Hematopoietic multipotent progenitor cell (in vitro differentiated cells): Measurements from ENCODE around the gene KRTAP12-3. TPM values are rescaled to one million over a fixed set of nuclear protein-coding genes. Genes with fewer than 3 reads are reported as not detected.
"Not testable (repeated sequence)": the region's sequence is repeated elsewhere in the genome, so short reads cannot be mapped to it uniquely, and the experiment has no call there.

ENCODE experiments used
- DNase-seq, 3 donors: peaks; one replicate each; pipeline ENCODE4 v3.0.0-alpha.2; 2011 to 2015; ENCODE audit warnings: low read depth in 2 of 3, low spot score in 2 of 3
- total RNA-seq: library from RNA; depleted of rRNA; stranded (reverse); fragments of >200 nt; gene quantifications from one replicate; pipeline ENCODE4 v1.2.3, GENCODE V29; 2012

The KRTAP12-3 gene
- total RNA-seq, 1 donor: not detected

GRCh38 chr21:44627181-44627822 is 30.4 kb upstream of the KRTAP12-3 start:
- DNase-seq: not testable (repeated sequence)

- DNase-seq: not testable (repeated sequence)
These were observed 29.9 kb upstream of the KRTAP12-3 start for GRCh38 chr21:44627831-44628233.

GRCh38 chr21:44628707-44629391 is 28.9 kb upstream of the KRTAP12-3 start:
- DNase-seq: no peak

DNA sequence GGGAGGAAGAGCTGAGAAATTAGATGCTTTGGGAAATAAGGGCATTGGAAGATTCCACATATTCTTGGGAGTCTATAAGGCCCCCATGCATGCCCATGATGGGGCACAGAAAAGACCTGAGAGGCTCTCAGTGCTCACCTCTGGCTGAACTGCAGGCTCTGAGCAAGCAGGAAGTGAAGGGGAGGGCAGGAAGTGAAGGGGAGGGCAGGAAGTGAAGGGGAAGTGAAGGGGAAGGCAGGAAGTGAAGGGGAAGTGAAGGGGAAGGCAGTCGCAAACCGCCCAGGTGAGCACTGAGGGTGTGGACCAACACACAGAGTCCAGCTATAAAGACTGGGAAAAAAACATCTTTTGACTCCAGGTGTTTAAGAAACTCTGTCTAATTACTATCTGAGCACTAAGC is 27.3 kb upstream of the KRTAP12-3 start:
- DNase-seq: no peak

- DNase-seq: no peak
These were observed 25.7 kb upstream of the KRTAP12-3 start for GRCh38 chr21:44632067-44632466.

- DNase-seq: no peak
These were observed 21.3 kb upstream of the KRTAP12-3 start for GRCh38 chr21:44636209-44637017.

DNA sequence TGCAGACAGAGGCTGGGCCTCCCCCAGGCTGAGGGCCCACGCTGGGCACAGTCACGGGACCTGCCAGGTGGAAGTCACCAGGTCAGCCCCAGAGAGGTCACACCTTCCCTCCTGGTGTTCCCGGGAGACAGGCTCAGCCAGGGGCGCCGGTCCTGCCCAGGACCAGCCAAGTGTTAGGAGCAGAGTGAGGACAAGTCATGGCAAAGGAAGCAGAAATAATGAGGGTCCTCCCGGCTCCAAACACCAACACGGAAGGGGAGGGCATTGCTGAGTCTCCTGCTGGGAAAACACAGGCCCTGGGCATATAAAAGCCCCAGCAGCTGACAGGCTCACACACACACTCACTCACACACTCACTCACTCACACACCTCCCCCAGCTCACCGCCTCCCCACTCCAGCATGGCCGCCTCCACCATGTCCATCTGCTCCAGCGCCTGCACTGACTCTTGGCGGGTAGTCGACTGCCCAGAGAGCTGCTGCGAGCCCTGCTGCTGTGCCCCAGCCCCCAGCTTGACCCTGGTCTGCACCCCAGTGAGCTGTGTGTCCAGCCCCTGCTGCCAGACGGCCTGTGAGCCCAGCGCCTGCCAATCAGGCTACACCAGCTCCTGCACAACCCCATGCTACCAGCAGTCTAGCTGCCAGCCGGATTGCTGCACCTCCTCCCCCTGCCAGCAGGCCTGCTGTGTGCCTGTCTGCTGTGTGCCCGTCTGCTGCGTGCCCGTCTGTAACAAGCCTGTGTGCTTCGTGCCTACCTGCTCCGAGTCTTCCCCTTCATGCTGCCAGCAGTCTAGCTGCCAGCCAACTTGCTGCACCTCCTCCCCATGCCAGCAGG is 20.5 kb upstream of the KRTAP12-3 start, which contains the start of gene KRTAP10-10:
Gene KRTAP10-10, plus strand, starts transcription at position 339 of the 833 bp plus-strand sequence. Its CDS starts 62 bp downstream, at position 401.
- no peak for DNase-seq

- DNase-seq: not testable (repeated sequence)
These were observed 19.8 kb upstream of the KRTAP12-3 start for GRCh38 chr21:44637851-44638348.

DNA sequence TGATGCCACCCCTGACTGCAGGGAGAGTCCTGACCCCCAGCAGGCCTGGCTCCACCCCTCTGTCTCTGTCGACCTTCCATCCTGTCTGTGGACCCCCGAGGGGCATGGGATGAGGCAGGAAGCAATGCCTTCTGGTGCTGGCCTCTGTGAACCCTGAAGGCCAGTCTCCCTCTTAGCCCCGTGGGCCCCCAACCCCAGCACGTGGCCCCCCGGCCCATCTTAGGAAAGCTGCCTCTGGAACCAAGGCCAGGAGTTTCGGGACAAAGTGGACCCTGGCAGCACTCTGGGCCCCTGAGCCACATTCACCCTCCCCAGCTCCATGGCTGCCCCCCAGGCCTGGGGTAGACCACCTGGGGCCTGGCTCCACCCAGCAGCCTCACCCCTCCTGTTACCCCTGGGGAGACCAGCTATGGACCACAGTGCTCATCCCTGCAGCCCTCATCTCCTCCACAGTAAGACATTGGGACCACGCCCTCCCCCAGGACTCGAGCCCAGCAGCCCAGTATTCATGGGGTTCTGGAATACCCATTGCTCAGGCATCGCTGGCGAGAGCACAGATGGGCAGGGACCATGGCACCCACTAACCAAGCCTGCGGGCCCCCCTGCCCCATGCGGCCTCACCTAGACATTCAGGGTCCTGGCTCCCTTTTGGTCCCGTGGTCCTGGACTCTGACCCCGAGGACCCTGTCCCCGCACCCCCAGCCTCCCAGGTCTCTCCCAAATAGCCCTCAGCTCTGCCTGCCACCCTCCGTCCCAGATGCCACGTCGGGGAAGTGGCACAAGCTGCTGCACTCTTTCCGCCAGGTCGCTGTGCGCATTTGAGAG is 19.0 kb upstream of the KRTAP12-3 start:
- not testable (repeated sequence) for DNase-seq

GRCh38 chr21:44639331-44639655 is 18.4 kb upstream of the KRTAP12-3 start:
- DNase-seq: no peak

GRCh38 chr21:44640761-44641160 is 17.0 kb upstream of the KRTAP12-3 start:
- no peak for DNase-seq

GRCh38 chr21:44643741-44644310 is 13.9 kb upstream of the KRTAP12-3 start:
- no peak for DNase-seq

GRCh38 chr21:44644878-44645277 is 12.9 kb upstream of the KRTAP12-3 start:
- DNase-seq: no peak

DNA sequence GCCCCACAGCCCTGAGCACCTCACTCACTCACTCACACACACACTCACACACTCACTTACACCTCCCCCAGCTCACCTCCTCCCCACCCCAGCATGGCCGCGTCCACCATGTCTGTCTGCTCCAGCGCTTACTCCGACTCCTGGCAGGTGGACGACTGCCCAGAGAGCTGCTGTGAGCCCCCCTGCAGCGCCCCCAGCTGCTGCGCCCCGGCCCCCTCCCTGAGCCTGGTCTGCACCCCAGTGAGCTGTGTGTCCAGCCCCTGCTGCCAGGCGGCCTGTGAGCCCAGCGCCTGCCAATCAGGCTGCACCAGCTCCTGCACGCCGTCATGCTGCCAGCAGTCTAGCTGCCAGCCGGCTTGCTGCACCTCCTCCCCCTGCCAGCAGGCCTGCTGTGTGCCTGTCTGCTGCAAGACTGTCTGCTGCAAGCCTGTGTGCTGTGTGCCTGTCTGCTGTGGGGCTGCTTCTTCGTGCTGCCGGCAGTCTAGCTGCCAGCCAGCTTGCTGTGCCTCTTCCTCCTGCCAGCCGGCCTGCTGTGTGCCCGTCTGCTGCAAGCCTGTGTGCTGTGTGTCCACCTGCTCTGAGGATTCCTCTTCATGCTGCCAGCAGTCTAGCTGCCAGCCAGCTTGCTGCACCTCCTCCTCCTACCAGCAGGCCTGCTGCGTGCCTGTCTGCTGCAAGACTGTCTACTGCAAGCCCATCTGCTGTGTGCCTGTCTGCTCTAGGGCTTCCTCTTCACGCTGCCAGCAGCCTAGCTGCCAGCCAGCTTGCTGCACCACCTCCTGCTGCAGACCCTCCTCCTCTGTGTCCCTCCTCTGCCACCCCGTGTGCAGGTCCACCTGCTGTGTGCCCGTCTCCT is 11.1 kb upstream of the KRTAP12-3 start, which contains the start of gene KRTAP10-11:
Gene KRTAP10-11, plus strand, starts transcription at position 49 of the 856 bp plus-strand sequence. Its CDS starts 45 bp downstream, at position 94.
- DNase-seq: not testable (repeated sequence)

DNA sequence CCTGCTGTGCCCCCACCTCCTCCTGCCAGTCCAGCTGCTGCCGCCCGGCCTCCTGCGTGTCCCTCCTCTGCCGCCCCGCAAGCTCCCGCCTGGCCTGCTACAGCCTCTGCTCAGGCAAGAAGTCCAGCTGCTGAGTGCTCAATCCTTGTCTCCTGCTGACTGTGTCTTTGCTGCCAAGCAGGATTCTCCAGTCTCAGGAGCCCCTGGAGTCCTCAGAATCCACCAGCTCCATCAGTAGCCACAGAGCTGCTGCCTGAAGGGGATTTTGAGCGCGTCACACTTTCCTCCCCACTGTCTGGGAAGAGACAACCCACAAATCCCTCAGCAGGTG is 10.5 kb upstream of the KRTAP12-3 start:
- no peak for DNase-seq

DNA sequence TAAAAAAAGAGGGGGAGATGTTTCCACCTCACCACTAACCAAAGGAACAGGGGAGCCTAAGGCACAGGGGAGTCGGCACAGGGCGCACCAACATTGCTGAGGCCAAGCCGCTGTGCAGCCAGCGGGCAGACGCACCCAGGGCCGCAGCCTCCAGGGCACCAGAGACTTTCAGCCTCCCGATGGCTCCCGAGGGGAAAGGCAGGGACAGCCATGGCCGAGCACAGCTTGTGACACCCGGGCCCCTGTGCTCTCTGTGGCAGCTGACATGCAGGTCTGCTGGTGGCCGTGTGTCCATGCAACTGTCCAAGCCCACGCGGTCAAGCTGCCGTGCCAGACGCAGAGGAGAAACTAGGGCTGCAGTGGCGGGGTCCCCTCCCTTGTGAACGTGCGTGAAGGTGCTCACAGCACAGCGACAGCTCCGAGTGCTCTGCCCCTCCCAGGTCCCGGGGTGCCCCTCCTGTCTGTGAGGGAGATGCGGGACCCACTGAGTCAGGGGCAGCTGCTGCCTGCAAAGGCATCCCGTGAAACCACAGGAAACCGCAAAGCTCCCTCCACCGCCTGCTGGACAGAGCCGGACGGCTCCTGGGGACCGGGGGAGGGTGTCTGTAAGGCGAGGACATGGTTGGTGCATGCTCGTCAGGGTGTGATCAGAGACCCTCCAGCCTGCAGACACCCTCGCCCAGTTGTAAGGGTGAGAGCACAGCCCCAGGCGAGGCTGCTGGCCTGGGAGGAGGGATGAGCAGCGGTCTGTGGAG is 9.0 kb upstream of the KRTAP12-3 start:
- DNase-seq: no peak

GRCh38 chr21:44649521-44650100 is 8.1 kb upstream of the KRTAP12-3 start:
- DNase-seq: no peak
